ENCODE data around the gene TESPA1.

The TESPA1 gene

DNA sequence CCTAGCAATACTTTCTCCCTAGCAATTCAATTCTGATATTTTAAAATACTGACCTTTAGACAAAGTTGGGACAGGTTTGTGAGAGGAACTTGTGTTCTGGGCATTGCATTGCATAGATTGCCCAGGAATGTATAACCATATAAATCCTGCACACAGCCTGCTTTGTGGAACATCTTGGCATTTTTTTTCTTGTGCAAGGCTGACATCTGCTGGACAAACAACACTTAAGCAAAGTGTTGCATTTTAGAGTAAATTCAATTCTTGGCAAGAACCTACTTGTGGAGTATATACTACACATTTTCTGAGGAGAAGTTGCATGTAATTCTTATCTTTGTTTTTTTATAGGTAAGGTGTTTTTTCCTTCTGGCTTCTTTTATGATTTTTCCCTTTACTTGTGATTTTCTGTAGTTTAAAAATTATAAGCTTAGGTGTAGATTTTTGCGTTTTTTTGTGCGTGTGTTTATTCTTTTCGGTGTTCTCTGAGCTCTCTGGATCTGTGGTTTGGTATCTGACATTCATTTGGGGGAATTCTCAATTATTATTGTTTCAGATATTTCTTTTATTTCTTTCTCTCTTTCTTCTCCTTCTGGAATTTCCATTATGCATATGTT lies 26.4 kb downstream of the TESPA1 start:
- DNase-seq (ENCODE audit: low read depth), result peak; percentile 69
- peak; percentile 73 for TF ChIP-seq CTCF (conservative IDR thresholded peaks at IDR 0.05; ENCODE audit: low read length)
- H3K4me3 ChIP-seq (ENCODE audit: low read length), result no peak overlapping the region

DNA sequence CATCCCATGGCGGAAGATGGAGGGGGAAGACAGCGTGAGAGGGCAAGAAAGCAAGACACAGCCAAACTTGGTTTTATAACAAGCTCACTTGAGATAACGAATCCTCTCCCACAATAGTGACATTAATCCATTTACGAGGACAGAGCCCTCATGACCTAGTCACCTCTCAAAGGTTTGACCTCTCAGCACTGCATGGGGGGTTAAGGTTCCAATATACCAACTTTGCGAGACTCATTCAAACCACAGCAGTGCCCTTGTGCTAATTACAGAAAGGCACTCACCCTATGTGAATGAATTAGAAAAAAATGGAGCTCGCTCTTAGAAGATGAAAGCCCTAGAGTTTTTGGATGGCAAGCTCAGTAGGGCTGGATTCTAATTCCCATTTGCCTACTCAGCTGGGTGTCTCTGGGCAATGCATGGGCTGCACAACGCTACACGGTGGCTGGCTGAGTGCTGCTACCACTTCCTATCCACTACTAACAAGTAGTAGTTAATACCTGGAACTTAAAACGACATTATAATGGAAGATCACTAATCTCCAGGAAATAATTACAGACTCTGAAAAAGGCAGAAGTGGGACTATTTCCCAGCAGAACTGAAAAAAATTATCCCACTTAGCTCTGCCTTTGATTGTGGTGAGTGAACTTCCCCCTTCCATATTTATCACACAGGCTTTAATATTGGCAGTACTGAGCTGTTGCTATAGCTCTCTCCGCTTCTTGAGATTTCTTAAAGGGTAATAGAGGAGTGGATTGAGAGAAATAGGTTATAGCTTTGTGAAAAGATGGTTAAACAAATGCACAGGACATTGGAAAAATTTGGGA lies 27.5 kb downstream of the TESPA1 start:
- DNase-seq (ENCODE audit: low read depth), result no peak
- no peak for TF ChIP-seq CTCF (conservative IDR thresholded peaks at IDR 0.05; ENCODE audit: low read length)
- no peak overlapping the region for H3K4me3 ChIP-seq (ENCODE audit: low read length)

- TF ChIP-seq CTCF (conservative IDR thresholded peaks at IDR 0.05; ENCODE audit: low read length), result no peak
- no peak overlapping the region for H3K4me3 ChIP-seq (ENCODE audit: low read length)
- DNase-seq (ENCODE audit: low read depth), result no peak
Observed at GRCh38 chr12:54956322-54956721, 28.2 kb downstream of the TESPA1 start.

DNA sequence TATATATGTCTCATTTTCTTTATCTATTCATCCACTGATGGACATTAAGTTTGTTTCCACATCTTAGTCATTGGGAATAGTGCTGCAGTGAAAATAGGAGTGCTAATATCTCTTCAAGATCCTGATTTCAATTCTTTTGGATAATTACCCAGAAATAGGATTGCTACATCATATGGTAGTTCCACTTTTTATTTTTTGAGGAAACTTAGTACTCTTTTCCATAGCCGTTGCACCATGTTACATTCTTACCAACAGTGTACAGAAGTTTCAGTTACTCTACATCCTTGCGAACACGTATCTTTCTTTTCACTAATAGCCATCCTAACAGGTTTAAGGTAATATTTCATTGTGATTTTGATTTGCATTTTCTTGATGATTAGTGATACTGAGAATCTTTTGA lies 29.8 kb downstream of the TESPA1 start:
- TF ChIP-seq CTCF (conservative IDR thresholded peaks at IDR 0.05; ENCODE audit: low read length), result no peak

DNA sequence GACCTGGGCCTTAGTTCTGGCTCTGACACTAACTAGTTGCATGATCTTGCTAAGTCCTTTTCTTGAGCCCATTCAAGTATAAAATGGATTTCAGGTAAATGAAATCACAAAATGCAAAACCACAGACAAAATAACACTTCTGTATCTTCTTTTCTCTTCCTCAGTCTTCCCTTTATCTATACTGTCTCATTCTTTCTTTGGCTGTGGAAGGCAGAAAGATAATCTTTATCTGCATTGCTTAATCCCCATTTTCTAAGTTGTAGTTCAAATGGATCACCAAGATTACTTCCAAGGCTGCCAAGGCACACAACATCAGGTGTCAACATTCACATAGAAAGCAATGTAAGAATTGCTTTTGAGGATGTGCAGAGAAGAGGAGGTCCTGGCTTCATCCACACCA lies 30.3 kb downstream of the TESPA1 start:
- H3K4me3 ChIP-seq (ENCODE audit: low read length), result no peak overlapping the region
- DNase-seq (ENCODE audit: low read depth), result no peak
- no peak for TF ChIP-seq CTCF (conservative IDR thresholded peaks at IDR 0.05; ENCODE audit: low read length)

More for the DNA sequence above, 29.8 kb downstream of the TESPA1 start:
- H3K4me3 ChIP-seq (ENCODE audit: low read length), result no peak overlapping the region
- no peak for DNase-seq (ENCODE audit: low read depth)

GRCh38 chr12:54950071-54950727 lies 34.4 kb downstream of the TESPA1 start:
- TF ChIP-seq CTCF (conservative IDR thresholded peaks at IDR 0.05; ENCODE audit: low read length), result no peak
- DNase-seq (ENCODE audit: low read depth), result no peak
- no peak overlapping the region for H3K4me3 ChIP-seq (ENCODE audit: low read length)
